Endometrial microvascular endothelial cells (primary cell): Measurements from ENCODE around the gene STEEP1. TPM values are rescaled to one million over a fixed set of nuclear protein-coding genes. Genes with fewer than 3 reads are reported as not detected.
"Not testable (repeated sequence)": the region's sequence is repeated elsewhere in the genome, so short reads cannot be mapped to it uniquely, and the experiment has no call there.

Source experiments
- in situ Hi-C: cut with HindIII; loops from 2 replicates; pipeline ENCODE4 v1.10.0; 2017; ENCODE audit warnings: low sequenced_read_pairs, low pct_unique_long_range_greater_than_20kb; ENCODE audit errors: inconsistent ontology term
- total RNA-seq: library from RNA; depleted of rRNA; stranded (reverse); fragments of >200 nt; gene quantifications from one replicate; pipeline ENCODE4 v1.2.3, GENCODE V29; 2015; ENCODE audit errors: inconsistent ontology term

The STEEP1 gene
- total RNA-seq, 1 donor from 2014 or later: 25.3 TPM

GRCh38 chrX:119539872-119540271, 25.3 kb downstream of the STEEP1 start:
- in situ Hi-C loops: no loop called here

- in situ Hi-C loops: no loop called here
Measured at GRCh38 chrX:119537487-119537886, 27.7 kb downstream of the STEEP1 start.

GRCh38 chrX:119529345-119530276, 35.6 kb downstream of the STEEP1 start:
- in situ Hi-C loops: no loop called here

DNA sequence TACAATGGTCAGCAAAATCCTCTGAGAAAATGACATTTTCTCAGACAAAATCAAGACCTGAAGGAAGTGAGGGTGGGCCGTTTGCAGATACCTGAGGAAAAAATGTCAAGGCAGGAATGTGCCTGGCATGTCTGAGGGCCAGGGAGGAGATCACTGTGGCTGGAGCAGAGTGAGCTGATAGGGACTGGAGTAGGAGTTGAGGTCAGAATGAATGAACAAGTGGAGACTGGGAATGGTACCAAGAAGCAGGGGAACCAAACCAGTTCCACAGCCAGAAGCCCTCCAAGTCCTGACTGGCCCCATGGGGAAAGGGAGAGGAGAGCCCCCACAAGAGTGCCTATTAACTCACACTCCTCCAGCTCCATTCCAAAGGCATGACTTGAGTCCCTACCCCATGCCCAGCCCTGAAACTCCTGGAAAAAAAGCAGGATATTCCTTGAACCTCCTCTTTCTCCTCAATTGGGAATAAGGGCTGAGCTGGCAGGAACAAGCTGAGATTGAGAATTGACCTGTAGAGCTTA, 41.5 kb downstream of the STEEP1 start:
- in situ Hi-C loops: no loop called here

GRCh38 chrX:119521246-119521645, 44.0 kb downstream of the STEEP1 start:
- in situ Hi-C loops: no loop called here

GRCh38 chrX:119518371-119518770, 46.8 kb downstream of the STEEP1 start:
- in situ Hi-C loops: no loop called here

GRCh38 chrX:119516157-119516702, 49.0 kb downstream of the STEEP1 start:
- in situ Hi-C loops: no loop called here

- in situ Hi-C loops: no loop called here
Measured at GRCh38 chrX:119512146-119512800, 52.9 kb downstream of the STEEP1 start.

- in situ Hi-C loops: no loop called here
Measured at GRCh38 chrX:119507206-119507605, 58.0 kb downstream of the STEEP1 start.

GRCh38 chrX:119505945-119506344, 59.3 kb downstream of the STEEP1 start:
- in situ Hi-C loops: no loop called here

GRCh38 chrX:119505145-119505544, 60.1 kb downstream of the STEEP1 start:
- in situ Hi-C loops: not testable (repeated sequence)

- in situ Hi-C loops: no loop called here
Measured at GRCh38 chrX:119503484-119503861, 61.7 kb downstream of the STEEP1 start.

DNA sequence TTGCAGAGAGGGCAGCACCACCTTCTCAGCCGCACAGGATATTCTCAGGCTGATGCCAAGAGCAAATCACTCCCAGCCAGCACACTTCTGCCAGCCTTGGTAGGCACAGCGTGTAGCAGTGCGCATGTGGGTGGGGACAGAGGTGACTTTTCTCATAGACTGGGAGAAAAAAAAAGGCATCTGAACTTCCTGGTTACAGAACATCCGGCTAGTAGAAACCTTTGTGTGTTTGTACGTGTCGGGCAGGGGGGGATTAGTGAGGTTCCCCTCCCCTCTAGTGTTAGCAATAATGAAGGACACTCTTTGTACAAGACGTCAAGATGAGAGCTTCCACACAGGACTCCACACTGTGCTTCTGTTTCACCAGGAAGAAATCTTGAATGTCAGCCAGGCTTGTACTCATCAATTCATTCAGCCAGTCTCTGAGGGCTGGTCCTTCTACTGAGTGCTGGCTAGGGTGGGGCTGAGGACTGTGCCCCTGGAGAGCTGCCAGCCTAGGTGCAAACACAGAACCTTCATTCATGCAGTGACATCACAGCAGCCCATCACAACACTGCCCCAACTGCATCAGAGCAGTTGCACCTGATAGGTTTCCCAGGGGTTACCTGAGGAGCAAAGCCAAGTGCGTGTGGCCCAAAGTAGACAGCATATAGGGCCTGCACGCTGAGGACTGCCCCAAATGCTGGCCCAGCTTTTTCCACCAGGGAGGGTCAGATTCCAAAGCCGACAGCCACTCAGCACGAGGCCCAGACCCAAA, 62.3 kb downstream of the STEEP1 start:
- in situ Hi-C loops: no loop called here

DNA sequence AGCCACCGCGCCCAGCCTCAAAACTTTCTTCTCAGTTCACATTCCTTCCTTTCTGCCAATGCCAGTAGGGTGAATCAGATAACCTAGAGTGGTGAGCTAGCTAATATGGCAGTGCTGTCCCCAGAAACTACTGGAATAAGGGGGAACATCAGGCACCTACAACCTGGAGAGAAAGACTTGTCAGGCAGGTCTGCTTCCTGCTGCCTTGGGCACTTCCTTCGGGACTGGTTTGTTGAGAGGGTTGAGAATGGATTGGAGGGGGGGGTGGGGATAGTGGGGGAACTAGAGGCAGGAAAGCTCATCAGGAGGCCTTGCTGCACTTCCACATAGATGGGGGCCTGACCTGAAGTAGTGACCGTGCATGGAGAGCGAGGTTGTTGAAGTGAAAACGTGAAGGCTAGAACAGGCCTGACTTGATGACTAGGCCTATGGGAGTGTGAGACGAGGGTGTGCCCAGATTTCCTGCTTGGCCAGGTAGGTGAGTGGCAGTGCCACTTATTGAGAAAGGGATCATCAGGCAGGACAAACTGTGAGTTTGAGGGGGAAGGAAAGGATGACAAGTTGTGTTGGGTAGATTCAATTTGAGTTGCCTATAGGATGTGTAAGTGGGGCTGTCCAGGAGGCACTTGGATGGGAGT, 63.6 kb downstream of the STEEP1 start:
- in situ Hi-C loops: no loop called here

GRCh38 chrX:119500061-119500800, 65.0 kb downstream of the STEEP1 start:
- in situ Hi-C loops: no loop called here

DNA sequence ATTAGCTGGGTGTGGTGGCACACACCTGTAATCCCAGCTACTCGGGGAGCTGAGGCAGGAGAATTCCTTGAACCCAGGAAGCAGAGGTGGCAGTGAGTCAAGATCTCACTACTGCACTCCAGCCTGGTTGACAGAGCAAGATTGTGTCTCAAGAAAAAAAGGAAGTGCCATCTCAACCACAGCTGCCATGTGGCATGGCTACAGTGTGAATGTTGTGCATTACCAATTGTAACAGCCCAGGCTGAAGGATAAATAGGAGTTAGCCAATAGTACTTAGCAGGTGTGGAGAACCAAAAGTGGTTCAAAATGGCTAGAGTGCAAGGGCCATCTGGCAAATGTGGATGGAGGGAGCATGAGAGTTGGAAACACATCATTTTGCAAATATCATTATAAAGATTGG, 68.0 kb downstream of the STEEP1 start:
- in situ Hi-C loops: loop anchor here (25.0 kb wide), 1 partner anchor 265 kb away; the partner anchor contains the start of gene SOWAHD

GRCh38 chrX:119495734-119496726, 69.2 kb downstream of the STEEP1 start:
- in situ Hi-C loops: loop anchor here (25.0 kb wide), 1 partner anchor 266 kb away; the partner anchor contains the start of gene SOWAHD
